ENCODE measurements around the gene PKNOX2.
A peak's percentile ranks its signal among the peaks of the same experiment; 100 is the strongest.

Gene PKNOX2

GRCh38 chr11:125141178-125141577 lies 23.4 kb upstream of the PKNOX2 start:
- Histone ChIP-seq H3K36me3 (ENCODE audit: control insufficient read depth, low read length) (no peaks in the 10 kb centered on the region), H3K4me2 (ENCODE audit: low read length) (no peak overlapping the region), H3K9me2 (replicated peaks; ENCODE audit: control insufficient read depth, low read length) (no peaks in the 10 kb centered on the region), H3K4me1 (ENCODE audit: control insufficient read depth, low read length) (peaks cover 7% of the 10 kb centered on the region), H3K27me3 (ENCODE audit: control insufficient read depth, low read length) (peaks cover 8% of the 10 kb centered on the region), H3K27ac (ENCODE audit: low read depth, low read length) (no peak overlapping the region), H3K9me3 (ENCODE audit: control insufficient read depth, insufficient read depth, low read length) (no peaks in the 10 kb centered on the region), H3K79me2 (ENCODE audit: control insufficient read depth, low read length) (no peaks in the 10 kb centered on the region), H4K20me1 (ENCODE audit: control insufficient read depth, insufficient read depth, low read depth, low read length) (no peaks in the 10 kb centered on the region), H3K4me3 (ENCODE audit: low read length) (no peak overlapping the region), H3F3A (ENCODE audit: control insufficient read depth, insufficient read depth) (no peaks in the 10 kb centered on the region)
- TF ChIP-seq EZH2phosphoT487 (IDR thresholded peaks at IDR 0.05; ENCODE audit: borderline replicate concordance, low read length), result no peak
- TF ChIP-seq, protein P1, sequence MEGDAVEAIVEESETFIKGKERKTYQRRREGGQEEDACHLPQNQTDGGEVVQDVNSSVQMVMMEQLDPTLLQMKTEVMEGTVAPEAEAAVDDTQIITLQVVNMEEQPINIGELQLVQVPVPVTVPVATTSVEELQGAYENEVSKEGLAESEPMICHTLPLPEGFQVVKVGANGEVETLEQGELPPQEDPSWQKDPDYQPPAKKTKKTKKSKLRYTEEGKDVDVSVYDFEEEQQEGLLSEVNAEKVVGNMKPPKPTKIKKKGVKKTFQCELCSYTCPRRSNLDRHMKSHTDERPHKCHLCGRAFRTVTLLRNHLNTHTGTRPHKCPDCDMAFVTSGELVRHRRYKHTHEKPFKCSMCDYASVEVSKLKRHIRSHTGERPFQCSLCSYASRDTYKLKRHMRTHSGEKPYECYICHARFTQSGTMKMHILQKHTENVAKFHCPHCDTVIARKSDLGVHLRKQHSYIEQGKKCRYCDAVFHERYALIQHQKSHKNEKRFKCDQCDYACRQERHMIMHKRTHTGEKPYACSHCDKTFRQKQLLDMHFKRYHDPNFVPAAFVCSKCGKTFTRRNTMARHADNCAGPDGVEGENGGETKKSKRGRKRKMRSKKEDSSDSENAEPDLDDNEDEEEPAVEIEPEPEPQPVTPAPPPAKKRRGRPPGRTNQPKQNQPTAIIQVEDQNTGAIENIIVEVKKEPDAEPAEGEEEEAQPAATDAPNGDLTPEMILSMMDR (IDR thresholded peaks at IDR 0.05; ENCODE audit: low read depth, low read length, poor library complexity, severe bottlenecking), result no peak

DNA sequence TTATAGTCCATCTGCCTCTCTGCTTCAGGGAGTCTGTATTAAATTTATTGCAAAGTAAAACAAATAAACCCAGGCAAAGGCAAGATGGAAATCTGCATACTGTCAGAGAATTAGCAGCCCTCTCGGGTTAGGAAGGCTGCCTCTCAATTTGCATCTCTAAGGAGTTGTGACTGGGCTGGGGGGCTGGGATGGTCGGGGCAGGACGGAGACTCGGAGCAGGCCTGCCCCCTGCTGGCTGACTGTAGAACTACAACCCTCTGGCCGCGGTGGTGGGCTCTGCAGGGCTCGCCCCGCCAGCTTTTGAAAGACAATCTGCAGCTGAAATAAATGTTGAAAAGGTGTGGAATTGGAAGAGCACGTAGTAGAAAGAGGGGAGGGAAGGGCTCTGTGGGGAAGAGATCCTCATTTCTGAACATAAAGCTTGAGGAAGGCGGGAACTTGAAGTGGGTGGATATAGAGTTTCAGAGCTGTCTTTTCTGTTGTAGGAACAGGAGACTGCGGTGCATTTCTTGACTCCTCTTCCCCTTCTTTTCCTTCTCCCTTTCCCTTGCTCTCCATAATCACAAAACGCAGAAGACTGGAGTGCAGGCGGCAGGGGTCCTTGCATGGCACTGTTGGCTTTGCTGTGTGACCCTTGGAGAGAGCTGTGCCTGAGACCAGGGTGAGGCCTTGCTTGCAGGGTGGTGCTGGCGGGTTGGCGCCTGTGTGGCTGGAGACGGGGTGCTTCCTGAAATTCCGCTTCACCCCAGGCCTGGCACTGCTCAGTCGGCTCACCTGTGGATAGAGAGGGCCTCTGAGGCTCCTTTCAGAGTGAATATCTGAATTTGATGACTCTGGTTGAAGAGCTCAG lies 22.6 kb upstream of the PKNOX2 start:
- H3K79me2 ChIP-seq (ENCODE audit: control insufficient read depth, low read length), result no peaks in the 10 kb centered on the region
- H3K4me3 ChIP-seq (ENCODE audit: low read length), result no peak overlapping the region

DNA sequence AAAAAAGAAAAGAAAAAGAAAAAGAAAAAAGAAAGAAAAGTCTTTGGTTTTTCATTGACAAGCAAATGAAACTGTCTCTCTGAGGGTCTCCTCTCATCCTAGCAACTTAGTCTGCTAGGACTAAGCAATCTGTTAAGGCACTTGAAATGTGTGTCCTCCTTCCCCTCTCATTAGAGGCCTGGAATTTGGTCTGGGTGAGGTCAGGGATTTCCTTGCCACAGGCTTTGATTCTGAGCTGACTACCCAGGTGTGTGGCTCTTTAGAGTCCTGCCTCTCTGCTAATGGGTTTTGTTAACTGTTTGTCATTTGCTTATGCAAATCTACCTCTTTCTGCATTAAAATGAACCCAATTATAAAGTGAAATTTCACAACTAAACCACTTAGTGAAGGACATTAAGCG lies 18.3 kb upstream of the PKNOX2 start:
- Histone ChIP-seq H3K79me2 (ENCODE audit: control insufficient read depth, low read length) (no peaks in the 10 kb centered on the region), H3K27me3 (ENCODE audit: control insufficient read depth, low read length) (peaks cover 7% of the 10 kb centered on the region), H3K4me3 (ENCODE audit: low read length) (no peak overlapping the region), H3K27ac (ENCODE audit: low read depth, low read length) (no peak overlapping the region), H3K9me3 (ENCODE audit: control insufficient read depth, insufficient read depth, low read length) (no peaks in the 10 kb centered on the region), H3K9me2 (replicated peaks; ENCODE audit: control insufficient read depth, low read length) (no peaks in the 10 kb centered on the region), H4K20me1 (ENCODE audit: control insufficient read depth, insufficient read depth, low read depth, low read length) (no peaks in the 10 kb centered on the region), H3K4me1 (ENCODE audit: control insufficient read depth, low read length) (peaks cover 7% of the 10 kb centered on the region), H3F3A (ENCODE audit: control insufficient read depth, insufficient read depth) (no peaks in the 10 kb centered on the region), H3K4me2 (ENCODE audit: low read length) (no peak overlapping the region), H3K36me3 (ENCODE audit: control insufficient read depth, low read length) (no peaks in the 10 kb centered on the region)
- TF ChIP-seq, protein P1 (IDR thresholded peaks at IDR 0.05; ENCODE audit: low read depth, low read length, poor library complexity, severe bottlenecking), result no peak
- no peak for TF ChIP-seq EZH2phosphoT487 (IDR thresholded peaks at IDR 0.05; ENCODE audit: borderline replicate concordance, low read length)

More for the DNA sequence above, 22.6 kb upstream of the PKNOX2 start:
- peaks cover 7% of the 10 kb centered on the region for H3K4me1 ChIP-seq (ENCODE audit: control insufficient read depth, low read length)
- no peaks in the 10 kb centered on the region for H3K9me3 ChIP-seq (ENCODE audit: control insufficient read depth, insufficient read depth, low read length)
- no peak overlapping the region for H3K4me2 ChIP-seq (ENCODE audit: low read length)
- no peak overlapping the region for H3K27ac ChIP-seq (ENCODE audit: low read depth, low read length)
- no peaks in the 10 kb centered on the region for H4K20me1 ChIP-seq (ENCODE audit: control insufficient read depth, insufficient read depth, low read depth, low read length)
- H3K9me2 ChIP-seq (replicated peaks; ENCODE audit: control insufficient read depth, low read length), result no peaks in the 10 kb centered on the region
- no peak for TF ChIP-seq EZH2phosphoT487 (IDR thresholded peaks at IDR 0.05; ENCODE audit: borderline replicate concordance, low read length)
- TF ChIP-seq, protein P1 (IDR thresholded peaks at IDR 0.05; ENCODE audit: low read depth, low read length, poor library complexity, severe bottlenecking), result peak; percentile 97
- peaks cover 6% of the 10 kb centered on the region for H3K27me3 ChIP-seq (ENCODE audit: control insufficient read depth, low read length)
- H3F3A ChIP-seq (ENCODE audit: control insufficient read depth, insufficient read depth), result no peaks in the 10 kb centered on the region
- H3K36me3 ChIP-seq (ENCODE audit: control insufficient read depth, low read length), result no peaks in the 10 kb centered on the region

All from DOHH2 (cell line).